Liver (tissue), 9 donors: ENCODE results near the gene ABHD13. TPM values are rescaled to one million over a fixed set of nuclear protein-coding genes. Genes with fewer than 3 reads are reported as not detected.

Experiments used
- DNase-seq: peaks from one replicate; pipeline ENCODE4 v3.0.0-alpha.2; 2017; ENCODE audit warnings: low spot score
- H3K27ac ChIP-seq, 2 donors: one replicate each; pipeline ENCODE4 v1.7.0; 2013; ENCODE audit warnings: inconsistent platforms in 2 of 2, low read length in 2 of 2, control low read depth in 1 of 2, low read depth in 1 of 2, mild to moderate bottlenecking in 1 of 2
- H3K27me3 ChIP-seq, 4 donors: one replicate each; pipeline versions ENCODE4 v1.6.1 to v1.7.0; 2013; ENCODE audit warnings: low read length in 3 of 4, inconsistent platforms in 1 of 4, mild to moderate bottlenecking in 1 of 4, moderate library complexity in 1 of 4; ENCODE audit not compliant: control insufficient read depth in 4 of 4, insufficient read depth in 4 of 4
- H3K36me3 ChIP-seq, 4 donors: one replicate each; pipeline versions ENCODE4 v1.6.1 to v1.7.0; 2013; ENCODE audit warnings: low read length in 3 of 4, mild to moderate bottlenecking in 3 of 4, low read depth in 1 of 4, moderate library complexity in 1 of 4; ENCODE audit not compliant: control insufficient read depth in 4 of 4, insufficient read depth in 3 of 4
- H3K4me1 ChIP-seq, 4 donors: one replicate each; pipeline versions ENCODE4 v1.6.1 to v1.7.0; 2013; ENCODE audit warnings: low read length in 3 of 4, mild to moderate bottlenecking in 3 of 4, moderate library complexity in 1 of 4; ENCODE audit not compliant: control insufficient read depth in 4 of 4, insufficient read depth in 4 of 4
- H3K4me3 ChIP-seq, 3 donors: one replicate each; pipeline versions ENCODE4 v1.6.1 to v1.7.0; 2013; ENCODE audit warnings: low read length in 3 of 3, control low read depth in 1 of 3, low read depth in 1 of 3, mild to moderate bottlenecking in 1 of 3
- H3K9ac ChIP-seq, 2 donors: one replicate each; pipeline ENCODE4 v1.7.0; 2013; ENCODE audit warnings: low read length in 2 of 2, mild to moderate bottlenecking in 2 of 2, moderate library complexity in 2 of 2, control low read depth in 1 of 2, low read depth in 1 of 2
- H3K9me3 ChIP-seq, 4 donors: one replicate each; pipeline versions ENCODE4 v1.6.1 to v1.7.0; 2013; ENCODE audit warnings: low read length in 3 of 4; ENCODE audit not compliant: control insufficient read depth in 4 of 4
- ATF3 ChIP-seq: IDR thresholded peaks from 2 replicates; pipeline ENCODE4 v1.6.1; 2016; ENCODE audit warnings: antibody characterized with exemption
- CTCF ChIP-seq: fragments of 150-350 bp; IDR thresholded peaks from 2 replicates; pipeline ENCODE4 v1.5.1; 2017; ENCODE audit warnings: improper control_type of control experiment, low read depth, low read length; ENCODE audit not compliant: missing input control
- EGR1 ChIP-seq, 2 donors: IDR thresholded peaks; 2 replicates each; pipeline ENCODE4 v1.6.1; 2016 to 2018; ENCODE audit warnings: antibody characterized with exemption in 2 of 2, low read depth in 2 of 2
- FOXA2 ChIP-seq: IDR thresholded peaks from 2 replicates; pipeline ENCODE4 v1.6.1; 2016; ENCODE audit warnings: antibody characterized with exemption
- GABPA ChIP-seq, 2 donors: IDR thresholded peaks in 1 of 2; conservative IDR thresholded peaks in 1 of 2; 2 replicates each; pipeline ENCODE4 v1.6.1; 2016; ENCODE audit warnings: antibody characterized with exemption in 2 of 2, mild to moderate bottlenecking in 1 of 2, moderate library complexity in 1 of 2
- HNF4A ChIP-seq, 2 donors: conservative IDR thresholded peaks; 2 replicates each; pipeline ENCODE4 v1.6.1; 2016; ENCODE audit warnings: antibody characterized with exemption in 2 of 2, mild to moderate bottlenecking in 2 of 2
- HNF4G ChIP-seq: IDR thresholded peaks from 2 replicates; pipeline ENCODE4 v1.6.1; 2016; ENCODE audit warnings: antibody characterized with exemption
- JUND ChIP-seq, 2 donors: IDR thresholded peaks; 2 replicates each; pipeline ENCODE4 v1.6.1; 2016; ENCODE audit warnings: antibody characterized with exemption in 2 of 2
- MAX ChIP-seq: IDR thresholded peaks from 2 replicates; pipeline ENCODE4 v1.6.1; 2016; ENCODE audit warnings: antibody characterized with exemption
- RAD21 ChIP-seq, 2 donors: IDR thresholded peaks; 2 replicates each; pipeline ENCODE4 v1.6.1; 2016; ENCODE audit warnings: antibody characterized with exemption in 2 of 2, mild to moderate bottlenecking in 2 of 2
- REST ChIP-seq: IDR thresholded peaks from 2 replicates; pipeline ENCODE4 v1.6.1; 2016; ENCODE audit warnings: antibody characterized with exemption, mild to moderate bottlenecking
- RXRA ChIP-seq, 2 donors: IDR thresholded peaks; 2 replicates each; pipeline ENCODE4 v1.6.1; 2017 to 2018; ENCODE audit warnings: antibody characterized with exemption in 2 of 2, mild to moderate bottlenecking in 1 of 2
- SP1 ChIP-seq: IDR thresholded peaks from 2 replicates; pipeline ENCODE4 v1.6.1; 2018; ENCODE audit warnings: antibody characterized with exemption, mild to moderate bottlenecking
- TAF1 ChIP-seq: conservative IDR thresholded peaks from 2 replicates; pipeline ENCODE4 v1.6.1; 2016; ENCODE audit warnings: antibody characterized with exemption, mild to moderate bottlenecking
- YY1 ChIP-seq: IDR thresholded peaks from 2 replicates; pipeline ENCODE4 v1.6.1; 2016; ENCODE audit warnings: antibody characterized with exemption, mild to moderate bottlenecking
- ZBTB33 ChIP-seq: IDR thresholded peaks from 2 replicates; pipeline ENCODE4 v1.6.1; 2016; ENCODE audit warnings: antibody characterized with exemption
- WGBS: extraction: QIAGEN DNeasy Blood & Tissue Kit; methylation state at CpG from one replicate; pipeline ENCODE4 v1.1.7; 2013; 5-methylcytosine and 5-hydroxymethylcytosine counted together
- polyA plus RNA-seq, 2 donors: library from polyadenylated mRNA; stranded (reverse) in 1 of 2; unstranded in 1 of 2; fragments of 200-250 nt in 1 of 2; fragments of >200 nt in 1 of 2; fragmentation: Nextera tagmentation in 1 of 2; extraction: Ambion mirVana in 1 of 2; gene quantifications; one replicate each; pipeline versions ENCODE4 v1.2.1 to v1.2.3, GENCODE V29; 2013 to 2015
- total RNA-seq, 2 donors: library from RNA; depleted of rRNA; stranded (reverse); fragments of >200 nt; gene quantifications; one replicate each; pipeline ENCODE4 v1.2.3, GENCODE V29; 2014
- donor health status: healthy.
- donor health status: healthy.
- donor health status: healthy.
- donor health status: healthy.
- donor health status: healthy.

The ABHD13 gene
- total and polyA plus RNA-seq, 4 donors: 3.6 to 10.3 (median 6.8) TPM

- TF ChIP-seq REST (no peak), FOXA2 (no peak), GABPA (IDR thresholded peaks at IDR 0.05 in 1 of 2, conservative IDR thresholded peaks at IDR 0.05 in 1 of 2) (no peak), YY1 (no peak), EGR1 (IDR thresholded peaks at IDR 0.05; ENCODE audit: low read depth in 2 of 2) (no peak)
These were observed 63.7 kb downstream of the ABHD13 start (continued) for GRCh38 chr13:108281901-108282300.

- H3K27me3 ChIP-seq: no peaks in the 10 kb centered on the region
- no peak for DNase-seq
- no peaks in the 10 kb centered on the region for H3K36me3 ChIP-seq
- no peaks in the 10 kb centered on the region for H3K9me3 ChIP-seq
- H3K27ac ChIP-seq: no peak overlapping the region
- WGBS: 78% methylated on average over 3 of the region's 3 CpGs
- no peaks in the 10 kb centered on the region for H3K4me1 ChIP-seq
- H3K4me3 ChIP-seq: no peak overlapping the region
- H3K9ac ChIP-seq: no peak overlapping the region
- TF ChIP-seq YY1 (no peak), JUND (IDR thresholded peaks at IDR 0.05) (no peak), ZBTB33 (no peak), SP1 (no peak), RAD21 (IDR thresholded peaks at IDR 0.05) (no peak), REST (no peak), CTCF (no peak), FOXA2 (no peak), MAX (no peak), HNF4G (no peak), TAF1 (no peak), GABPA (IDR thresholded peaks at IDR 0.05 in 1 of 2, conservative IDR thresholded peaks at IDR 0.05 in 1 of 2) (no peak), EGR1 (IDR thresholded peaks at IDR 0.05; ENCODE audit: low read depth in 2 of 2) (no peak), RXRA (IDR thresholded peaks at IDR 0.05) (no peak), HNF4A (conservative IDR thresholded peaks at IDR 0.05) (no peak), ATF3 (no peak)
These were observed 64.9 kb downstream of the ABHD13 start for GRCh38 chr13:108283110-108283509.
